Endothelial cell (in vitro differentiated cells): ENCODE data around the gene OTULIN. TPM values are rescaled to one million over a fixed set of nuclear protein-coding genes. Genes with fewer than 3 reads are reported as not detected.

Experiments used
- DNase-seq: peaks from one replicate; pipeline ENCODE4 v3.0.0; 2021; ENCODE audit warnings: low spot score
- H3K27ac Mint-ChIP-seq: one replicate; pipeline ENCODE4 v1.8.0; 2021; ENCODE audit warnings: mixed read lengths, inconsistent platforms; ENCODE audit not compliant: unreplicated experiment
- H3K27me3 Mint-ChIP-seq: one replicate; pipeline ENCODE4 v1.8.0; 2021; ENCODE audit warnings: mild to moderate bottlenecking, moderate library complexity, mixed read lengths, inconsistent platforms; ENCODE audit not compliant: unreplicated experiment
- H3K36me3 Mint-ChIP-seq: one replicate; pipeline ENCODE4 v1.8.0; 2021; ENCODE audit warnings: mild to moderate bottlenecking, low read depth, mixed read lengths, inconsistent platforms; ENCODE audit not compliant: unreplicated experiment
- H3K4me1 Mint-ChIP-seq: one replicate; pipeline ENCODE4 v1.8.0; 2021; ENCODE audit warnings: mild to moderate bottlenecking, mixed read lengths, inconsistent platforms; ENCODE audit not compliant: unreplicated experiment
- H3K4me3 Mint-ChIP-seq: one replicate; pipeline ENCODE4 v1.8.0; 2021; ENCODE audit warnings: mild to moderate bottlenecking, mixed read lengths, inconsistent platforms; ENCODE audit not compliant: unreplicated experiment
- H3K9me3 Mint-ChIP-seq: one replicate; pipeline ENCODE4 v1.8.0; 2021; ENCODE audit warnings: mixed read lengths, inconsistent platforms; ENCODE audit not compliant: unreplicated experiment
- total RNA-seq: library from RNA; stranded (reverse); fragmentation: NEBNext Ultra II Directional; extraction: Animal tissue kit (Norgen Biotek cat#: 25700); gene quantifications from one replicate; pipeline ENCODE4 v1.2.1, GENCODE V29; 2021; ENCODE audit not compliant: unreplicated experiment
- TF ChIP-seq, protein P1 (sequence below): fragments of 200-600 bp; sonication (generic); IDR thresholded peaks from one replicate; pipeline ENCODE4 v1.5.0; 2021; ENCODE audit warnings: antibody characterized with exemption; ENCODE audit not compliant: unreplicated experiment

Gene OTULIN
- total RNA-seq, 1 donor from 2014 or later, result 39.7 TPM

DNA sequence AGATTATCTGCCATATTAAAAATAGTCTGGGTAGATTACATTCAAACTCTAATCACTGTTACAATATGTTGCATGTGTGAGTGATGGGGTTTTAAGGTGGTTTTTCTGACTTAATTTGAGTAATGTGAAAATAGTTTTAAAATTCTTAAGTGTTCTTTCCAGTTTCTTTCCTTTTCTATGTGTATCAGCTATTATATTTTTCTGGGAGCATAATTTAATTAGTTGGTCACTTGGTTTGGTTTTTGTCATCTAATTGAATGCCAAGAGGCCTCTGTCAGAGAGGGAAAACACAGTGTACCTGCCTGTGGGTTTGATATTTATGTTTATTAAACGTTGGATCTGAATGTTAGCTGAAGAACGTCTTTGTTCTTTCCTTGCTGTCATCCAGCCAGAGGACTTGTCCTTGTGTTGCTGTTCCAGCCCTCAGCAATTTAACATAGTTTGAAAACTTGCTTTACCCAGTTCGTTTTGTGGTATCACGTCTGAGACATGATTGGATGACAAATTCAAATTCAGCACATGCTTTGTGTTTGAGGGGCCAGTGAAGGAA lies 19.5 kb downstream of the OTULIN start:
- Mint-ChIP-seq H3K4me3 (no peak overlapping the region), H3K36me3 (peaks cover 26% of the 10 kb centered on the region), H3K27me3 (no peaks in the 10 kb centered on the region), H3K27ac (no peak overlapping the region), H3K9me3 (no peaks in the 10 kb centered on the region), H3K4me1 (peaks cover 2% of the 10 kb centered on the region)
- TF ChIP-seq, protein P1, sequence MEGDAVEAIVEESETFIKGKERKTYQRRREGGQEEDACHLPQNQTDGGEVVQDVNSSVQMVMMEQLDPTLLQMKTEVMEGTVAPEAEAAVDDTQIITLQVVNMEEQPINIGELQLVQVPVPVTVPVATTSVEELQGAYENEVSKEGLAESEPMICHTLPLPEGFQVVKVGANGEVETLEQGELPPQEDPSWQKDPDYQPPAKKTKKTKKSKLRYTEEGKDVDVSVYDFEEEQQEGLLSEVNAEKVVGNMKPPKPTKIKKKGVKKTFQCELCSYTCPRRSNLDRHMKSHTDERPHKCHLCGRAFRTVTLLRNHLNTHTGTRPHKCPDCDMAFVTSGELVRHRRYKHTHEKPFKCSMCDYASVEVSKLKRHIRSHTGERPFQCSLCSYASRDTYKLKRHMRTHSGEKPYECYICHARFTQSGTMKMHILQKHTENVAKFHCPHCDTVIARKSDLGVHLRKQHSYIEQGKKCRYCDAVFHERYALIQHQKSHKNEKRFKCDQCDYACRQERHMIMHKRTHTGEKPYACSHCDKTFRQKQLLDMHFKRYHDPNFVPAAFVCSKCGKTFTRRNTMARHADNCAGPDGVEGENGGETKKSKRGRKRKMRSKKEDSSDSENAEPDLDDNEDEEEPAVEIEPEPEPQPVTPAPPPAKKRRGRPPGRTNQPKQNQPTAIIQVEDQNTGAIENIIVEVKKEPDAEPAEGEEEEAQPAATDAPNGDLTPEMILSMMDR, result no peak
- no peak for DNase-seq

DNA sequence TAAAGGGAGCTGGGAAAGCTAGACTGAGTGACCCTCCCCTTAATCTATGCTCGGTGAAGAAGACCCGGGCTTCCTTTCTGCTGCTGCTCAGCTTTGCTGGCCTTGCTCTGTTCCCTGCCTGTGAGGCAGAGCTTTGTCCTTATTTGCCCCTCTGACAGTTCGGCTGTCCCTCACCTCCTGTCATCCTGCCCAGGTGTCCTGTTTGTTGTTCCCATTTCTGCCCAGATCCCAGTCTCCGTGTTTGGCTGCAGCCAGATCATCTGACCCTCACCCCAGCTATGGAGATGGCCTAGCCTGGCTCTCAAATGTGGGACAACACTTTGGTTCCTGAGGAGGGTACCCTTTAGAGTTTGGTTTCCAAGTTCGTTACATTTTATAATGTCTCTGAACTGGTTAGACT lies 20.2 kb downstream of the OTULIN start:
- H3K4me1 Mint-ChIP-seq, result peaks cover 2% of the 10 kb centered on the region
- no peak for DNase-seq
- H3K36me3 Mint-ChIP-seq, result peaks cover 30% of the 10 kb centered on the region
- TF ChIP-seq, protein P1, result no peak
- H3K4me3 Mint-ChIP-seq, result no peak overlapping the region
- no peaks in the 10 kb centered on the region for H3K27me3 Mint-ChIP-seq
- H3K27ac Mint-ChIP-seq, result peak overlapping the region; percentile 40
- H3K9me3 Mint-ChIP-seq, result no peaks in the 10 kb centered on the region

DNA sequence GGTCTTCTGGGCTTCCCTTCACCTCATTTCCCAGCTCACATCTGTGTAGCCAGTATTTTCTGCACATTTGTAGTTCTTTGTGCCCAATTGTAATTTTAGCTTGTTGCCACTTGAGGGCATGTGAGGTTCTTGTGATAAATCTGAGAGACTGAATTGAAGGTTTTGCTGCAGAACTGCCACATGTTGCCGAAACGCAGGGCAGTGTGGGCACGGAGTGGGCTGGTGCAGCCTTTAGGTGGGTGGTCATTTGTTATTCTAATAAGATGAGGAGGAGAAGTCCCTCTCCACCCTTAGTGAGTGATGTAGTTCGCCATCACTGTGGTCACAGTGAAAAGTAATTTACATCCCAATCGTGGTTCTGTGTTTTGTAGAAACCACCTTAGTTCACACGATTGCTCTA lies 21.2 kb downstream of the OTULIN start:
- Mint-ChIP-seq H3K27ac (no peak overlapping the region), H3K36me3 (peaks cover 40% of the 10 kb centered on the region), H3K4me1 (peaks cover 2% of the 10 kb centered on the region), H3K27me3 (no peaks in the 10 kb centered on the region), H3K9me3 (no peaks in the 10 kb centered on the region), H3K4me3 (no peak overlapping the region)
- TF ChIP-seq, protein P1, result peak; percentile 68
- peak; percentile 20 for DNase-seq

GRCh38 chr5:14686517-14686916 lies 22.0 kb downstream of the OTULIN start:
- peaks cover 40% of the 10 kb centered on the region for H3K36me3 Mint-ChIP-seq
- H3K27ac Mint-ChIP-seq, result no peak overlapping the region
- H3K9me3 Mint-ChIP-seq, result no peaks in the 10 kb centered on the region
- TF ChIP-seq, protein P1, result no peak
- H3K4me3 Mint-ChIP-seq, result no peak overlapping the region
- DNase-seq, result no peak
- no peaks in the 10 kb centered on the region for H3K27me3 Mint-ChIP-seq
- H3K4me1 Mint-ChIP-seq, result peaks cover 2% of the 10 kb centered on the region

DNA sequence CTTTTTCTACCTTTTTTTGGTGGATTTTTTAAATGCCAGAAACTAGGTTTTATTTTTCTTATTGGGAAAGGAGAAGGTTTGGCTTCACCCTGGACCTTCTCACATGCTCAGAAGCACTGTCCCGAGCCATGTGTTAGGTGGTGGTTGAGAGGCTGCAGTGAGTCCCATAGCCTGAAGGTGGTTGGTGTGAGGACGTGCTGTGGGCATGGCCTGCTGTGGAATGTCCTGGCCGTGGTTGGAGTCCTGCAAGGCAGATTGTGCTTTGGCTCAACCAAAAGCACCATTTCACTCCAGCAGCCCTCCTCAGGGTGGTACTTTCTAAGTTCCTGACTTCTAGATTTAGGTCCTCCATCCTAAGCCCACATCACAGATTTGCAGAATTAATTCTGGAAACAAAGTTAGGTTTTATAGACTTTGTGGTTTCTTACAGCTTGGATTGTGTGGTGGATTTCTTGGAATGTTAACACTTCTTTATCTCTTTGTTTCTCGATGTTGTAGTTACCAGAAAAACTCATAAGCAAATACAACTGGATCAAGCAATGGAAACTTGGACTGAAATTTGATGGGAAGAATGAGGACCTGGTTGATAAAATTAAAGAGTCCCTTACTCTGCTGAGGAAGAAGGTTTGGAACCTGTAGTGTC lies 22.6 kb downstream of the OTULIN start:
- Mint-ChIP-seq H3K4me3 (no peak overlapping the region), H3K4me1 (peaks cover 2% of the 10 kb centered on the region), H3K27ac (no peak overlapping the region), H3K36me3 (peaks cover 34% of the 10 kb centered on the region), H3K27me3 (no peaks in the 10 kb centered on the region), H3K9me3 (no peaks in the 10 kb centered on the region)
- DNase-seq, result no peak
- TF ChIP-seq, protein P1, result no peak
